Transverse colon (tissue), 4 donors: Measurements from ENCODE around the gene TTLL7.

Experiments used
- CTCF ChIP-seq, 5 experiments: fragments of 200-600 bp in 3 of 5; fragments of 450-650 bp in 2 of 5; sonication (generic) in 3 of 5; IDR thresholded peaks; 1 replicate in 2 of 5; 2 replicates in 3 of 5; pipeline ENCODE4 v1.5.1; 2016 to 2017; ENCODE audit warnings: antibody characterized with exemption in 5 of 5, inconsistent platforms in 3 of 5, mild to moderate bottlenecking in 2 of 5, moderate library complexity in 1 of 5
- EP300 ChIP-seq: sonication (generic); formaldehyde crosslinking; IDR thresholded peaks from one replicate; pipeline ENCODE4 v1.6.1; 2017; ENCODE audit warnings: antibody characterized with exemption, low read depth
- POLR2A ChIP-seq: fragments of 450-650 bp; IDR thresholded peaks from one replicate; pipeline ENCODE4 v1.6.1; 2016; ENCODE audit warnings: antibody characterized with exemption, mild to moderate bottlenecking, moderate library complexity
- POLR2AphosphoS5 ChIP-seq, 3 donors: sonication (generic); formaldehyde crosslinking; IDR thresholded peaks; one replicate each; pipeline ENCODE4 v1.6.1; 2016; ENCODE audit warnings: antibody characterized with exemption in 3 of 3

- no peak for TF ChIP-seq POLR2A
- TF ChIP-seq CTCF (IDR thresholded peaks at IDR 0.05), result no peak
- TF ChIP-seq POLR2AphosphoS5 (IDR thresholded peaks at IDR 0.05), result no peak
- TF ChIP-seq EP300, result no peak
Measured at GRCh38 chr1:83854456-83854855, 144.5 kb downstream of the TTLL7 start.
